Keratinocyte (primary cell): ENCODE measurements around the gene IQSEC2. TPM values are rescaled to one million over a fixed set of nuclear protein-coding genes. Genes with fewer than 3 reads are reported as not detected.

Experiments used
- DNase-seq: peaks from one replicate; pipeline ENCODE4 v3.0.0-alpha.2; 2011; ENCODE audit warnings: low read depth, missing footprints, low spot score
- FAIRE-seq: peaks from 2 replicates; lab custom pipeline; 2011; peaks lifted over from hg19 to GRCh38; lab: Jason Lieb, UNC
- H2AFZ ChIP-seq: 2 replicates; pipeline ENCODE4 v1.6.0; 2012; ENCODE audit warnings: low read length, control low read depth, inconsistent platforms; ENCODE audit not compliant: control insufficient read depth
- H3K27ac ChIP-seq: 2 replicates; pipeline ENCODE4 v1.5.1; 2011; ENCODE audit warnings: low read length; ENCODE audit not compliant: control insufficient read depth, insufficient read depth
- H3K27me3 ChIP-seq: 3 replicates; pipeline ENCODE4 v1.6.0; 2011; ENCODE audit warnings: low read length; ENCODE audit not compliant: control insufficient read depth, insufficient read depth; ENCODE audit errors: extremely low read depth
- H3K36me3 ChIP-seq, 2 experiments: 2 replicates in 1 of 2; 3 replicates in 1 of 2; pipeline ENCODE4 v1.5.1; 2011; ENCODE audit warnings: low read length in 2 of 2, mild to moderate bottlenecking in 1 of 2; ENCODE audit not compliant: control insufficient read depth in 2 of 2, insufficient read depth in 2 of 2; ENCODE audit errors: extremely low read depth in 1 of 2
- H3K4me1 ChIP-seq: 3 replicates; pipeline ENCODE4 v1.5.1; 2011; ENCODE audit warnings: low read length; ENCODE audit not compliant: control insufficient read depth, insufficient read depth; ENCODE audit errors: extremely low read depth
- H3K4me2 ChIP-seq: 3 replicates; pipeline ENCODE4 v1.6.0; 2011; ENCODE audit warnings: low read depth, low read length; ENCODE audit not compliant: control insufficient read depth, insufficient read depth; ENCODE audit errors: extremely low read depth
- H3K4me3 ChIP-seq, 3 experiments: fragments of 200-600 bp in 1 of 3; sonication (generic) in 1 of 3; 2 replicates in 2 of 3; 3 replicates in 1 of 3; pipeline ENCODE4 v1.5.1; 2011 to 2016; ENCODE audit warnings: low read length in 3 of 3, mild to moderate bottlenecking in 3 of 3, control low read depth in 2 of 3, inconsistent platforms in 1 of 3, low read depth in 1 of 3, mixed read lengths in 1 of 3, mixed run types in 1 of 3, moderate library complexity in 1 of 3; ENCODE audit not compliant: control insufficient read depth in 2 of 3, insufficient read depth in 2 of 3; ENCODE audit errors: extremely low read depth in 1 of 3
- H3K79me2 ChIP-seq: 2 replicates; pipeline ENCODE4 v1.6.0; 2012; ENCODE audit warnings: low read length; ENCODE audit not compliant: control insufficient read depth, insufficient read depth
- H3K9ac ChIP-seq: 3 replicates; pipeline ENCODE4 v1.6.0; 2011; ENCODE audit warnings: low read length; ENCODE audit not compliant: control insufficient read depth, insufficient read depth; ENCODE audit errors: extremely low read depth
- H3K9me1 ChIP-seq: 3 replicates; pipeline ENCODE4 v1.6.0; 2011; ENCODE audit warnings: low read length; ENCODE audit not compliant: control insufficient read depth, insufficient read depth; ENCODE audit errors: extremely low read depth
- H3K9me3 ChIP-seq: 2 replicates; pipeline ENCODE4 v1.5.1; 2012; ENCODE audit warnings: low read depth, low read length; ENCODE audit not compliant: control insufficient read depth
- H4K20me1 ChIP-seq: 3 replicates; pipeline ENCODE4 v1.6.0; 2011; ENCODE audit warnings: low read length; ENCODE audit not compliant: control insufficient read depth, insufficient read depth; ENCODE audit errors: extremely low read depth
- CTCF ChIP-seq, 3 experiments: IDR thresholded peaks in 1 of 3; conservative IDR thresholded peaks in 1 of 3; optimal IDR thresholded peaks in 1 of 3; 2 replicates in 2 of 3; 3 replicates in 1 of 3; pipeline versions ENCODE3 to v1.5.1; 2011; ENCODE audit warnings: low read length in 3 of 3, mild to moderate bottlenecking in 3 of 3, moderate library complexity in 2 of 3, control low read depth in 1 of 3, inconsistent platforms in 1 of 3; ENCODE audit not compliant: insufficient read depth in 2 of 3; ENCODE audit errors: extremely low read depth in 1 of 3
- EZH2 ChIP-seq: IDR thresholded peaks from one replicate; pipeline ENCODE4 v1.6.1; 2012; ENCODE audit warnings: inconsistent platforms, mild to moderate bottlenecking, low read length, moderate library complexity
- dilution Hi-C: fragments of 300-500 bp; cut with MboI; formaldehyde crosslinking; loops from one replicate; pipeline ENCODE4 v1.7.0; 2020; ENCODE audit warnings: low sequenced_read_pairs; ENCODE audit not compliant: extremely low pct_ligation_motif_present
- polyA plus RNA-seq, 5 experiments: library from polyadenylated mRNA; depleted of rRNA in 3 of 5; stranded (reverse) in 3 of 5; stranded (forward) in 1 of 5; unstranded in 1 of 5; fragments of >200 nt; gene quantifications; 1 replicate in 1 of 5; 2 replicates in 3 of 5; 3 replicates in 1 of 5; pipeline versions ENCODE4 v1.2.1 to v1.2.3, GENCODE V29; 2011 to 2012; ENCODE audit warnings: missing spikeins in 2 of 5, low read depth in 1 of 5, low replicate concordance in 1 of 5

The IQSEC2 gene
- polyA plus RNA-seq, 1 donor (not counting 4 experiments of a cell fraction or from before 2014, with no cell fraction given): 4.7 TPM

GRCh38 chrX:53230116-53230515 is 51.3 kb downstream of the IQSEC2 start:
- TF ChIP-seq EZH2 (no peak), CTCF (optimal IDR thresholded peaks at IDR 0.05 in 1 of 3, IDR thresholded peaks at IDR 0.05 in 1 of 3, conservative IDR thresholded peaks at IDR 0.05 in 1 of 3; ENCODE audit: extremely low read depth in 1 of 3, insufficient read depth in 2 of 3, low read length in 3 of 3) (no peak)
- Histone ChIP-seq H4K20me1 (no peaks in the 10 kb centered on the region), H3K9ac (no peak overlapping the region), H3K4me1 (no peaks in the 10 kb centered on the region), H3K4me3 (no peak overlapping the region), H3K36me3 (no peaks in the 10 kb centered on the region), H3K4me2 (no peak overlapping the region), H2AFZ (no peak overlapping the region), H3K27me3 (no peaks in the 10 kb centered on the region), H3K79me2 (no peaks in the 10 kb centered on the region), H3K9me1 (no peaks in the 10 kb centered on the region), H3K27ac (no peak overlapping the region), H3K9me3 (no peaks in the 10 kb centered on the region)
- DNase-seq: no peak
- FAIRE-seq: no peak
- dilution Hi-C loops: no loop called here

- H3K9ac ChIP-seq: no peak overlapping the region
- no peak overlapping the region for H2AFZ ChIP-seq
- dilution Hi-C loops: no loop called here
- no peak for DNase-seq
- H3K9me1 ChIP-seq: peaks cover 10% of the 10 kb centered on the region
- H3K9me3 ChIP-seq: no peaks in the 10 kb centered on the region
- H3K36me3 ChIP-seq: peaks cover 3 to 9% of the 10 kb centered on the region in 2 experiments
- FAIRE-seq: no peak
- no peak overlapping the region for H3K4me2 ChIP-seq
- no peak overlapping the region for H3K27ac ChIP-seq
- no peaks in the 10 kb centered on the region for H3K27me3 ChIP-seq
- no peak overlapping the region for H3K4me3 ChIP-seq
- H3K4me1 ChIP-seq: peaks cover 13% of the 10 kb centered on the region
- peaks cover 13% of the 10 kb centered on the region for H4K20me1 ChIP-seq
- TF ChIP-seq CTCF (optimal IDR thresholded peaks at IDR 0.05 in 1 of 3, IDR thresholded peaks at IDR 0.05 in 1 of 3, conservative IDR thresholded peaks at IDR 0.05 in 1 of 3; ENCODE audit: extremely low read depth in 1 of 3, insufficient read depth in 2 of 3, low read length in 3 of 3) (no peak), EZH2 (no peak)
- H3K79me2 ChIP-seq: peaks cover 27% of the 10 kb centered on the region
Observed at GRCh38 chrX:53227224-53227765, 54.1 kb downstream of the IQSEC2 start.
